Activated naive CD8-positive, alpha-beta T cell treated with anti-CD3 and anti-CD28 coated beads, Interleukin-2, amount 10 ng/mL, durations not matched to agents 7 days and 5 days (primary cell): ENCODE data around the gene ZNRF3. TPM values are rescaled to one million over a fixed set of nuclear protein-coding genes. Genes with fewer than 3 reads are reported as not detected.
"Not testable (repeated sequence)": the region's sequence is repeated elsewhere in the genome, so short reads cannot be mapped to it uniquely, and the experiment has no call there.

ENCODE experiments used
- ATAC-seq: fragments of 150-1000 bp; cut with Tn5 transposase; one replicate; pipeline ENCODE4 v1.10.0; 2021; ENCODE audit warnings: low read depth, moderate library complexity
- POLR2A ChIA-PET: fragments of 350-600 bp; sonication (Branson Sonifier 250); formaldehyde crosslinking; loops from one replicate; lab custom pipeline; 2021; ENCODE audit warnings: antibody characterized with exemption; lab: Charles Lee
- DNase-seq: peaks from one replicate; pipeline ENCODE4 v3.0.0; 2021
- H3K27ac Mint-ChIP-seq: one replicate; pipeline ENCODE4 v1.8.0; 2022; ENCODE audit warnings: mild to moderate bottlenecking, mixed read lengths
- H3K27me3 Mint-ChIP-seq: one replicate; pipeline ENCODE4 v1.8.0; 2022; ENCODE audit warnings: mild to moderate bottlenecking, moderate library complexity, mixed read lengths
- H3K36me3 Mint-ChIP-seq: one replicate; pipeline ENCODE4 v1.8.0; 2021; ENCODE audit warnings: mild to moderate bottlenecking, mixed read lengths
- H3K4me1 Mint-ChIP-seq: one replicate; pipeline ENCODE4 v1.8.0; 2021; ENCODE audit warnings: mixed read lengths
- H3K4me3 Mint-ChIP-seq: one replicate; pipeline ENCODE4 v1.8.0; 2022; ENCODE audit warnings: mild to moderate bottlenecking, moderate library complexity, mixed read lengths
- H3K9me3 Mint-ChIP-seq: one replicate; pipeline ENCODE4 v1.8.0; 2021; ENCODE audit warnings: mixed read lengths
- total RNA-seq, 2 experiments: library from RNA; stranded (reverse); gene quantifications; one replicate each; pipeline ENCODE4 v1.2.3, GENCODE V29; 2021

Gene ZNRF3
- total RNA-seq, 2 experiments from 2014 or later, result 1.0 to 1.1 TPM

DNA sequence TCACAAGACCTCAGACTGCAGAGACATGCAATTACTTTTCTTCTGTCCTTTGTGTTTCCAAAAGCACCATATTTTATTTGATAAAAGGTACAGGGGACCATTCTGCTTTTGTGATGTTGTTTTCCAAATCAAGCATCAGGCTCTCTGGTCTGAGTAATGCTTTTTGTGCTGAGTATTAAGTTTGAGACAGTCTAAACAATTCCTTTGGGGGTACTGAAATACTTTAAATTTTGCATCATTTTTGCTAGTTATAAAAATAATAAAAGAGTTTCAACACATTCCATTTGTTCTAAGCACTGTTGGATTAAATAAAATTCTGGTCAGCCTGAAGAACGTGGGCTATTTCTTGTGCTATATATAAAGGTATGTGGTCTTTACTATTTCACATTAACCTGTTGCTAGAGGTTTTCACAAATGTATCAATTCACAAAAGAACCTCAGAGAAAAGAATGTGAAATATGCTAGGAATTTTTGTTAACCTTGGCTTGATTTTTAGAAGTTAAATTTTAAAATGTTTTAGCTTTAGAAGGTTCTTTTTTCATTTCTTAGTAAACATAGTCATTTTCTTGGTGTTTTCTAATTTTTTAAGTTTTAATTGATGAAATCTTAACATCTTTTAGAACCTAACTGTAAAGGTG is 116.7 kb downstream of the ZNRF3 start:
- DNase-seq, result no peak
- H3K36me3 Mint-ChIP-seq, result no peaks in the 10 kb centered on the region
- no peak overlapping the region for H3K4me3 Mint-ChIP-seq
- POLR2A ChIA-PET, result interaction anchor here (0.7 to 0.8 kb wide), 2 partner anchors 16 to 73 kb away, joined by 3 to 5 read pairs; no protein-coding TSS in a partner anchor
- peaks cover 25% of the 10 kb centered on the region for H3K27me3 Mint-ChIP-seq
- H3K9me3 Mint-ChIP-seq, result no peaks in the 10 kb centered on the region
- no peak for ATAC-seq
- peaks cover 3% of the 10 kb centered on the region for H3K4me1 Mint-ChIP-seq
- H3K27ac Mint-ChIP-seq, result no peak overlapping the region

DNA sequence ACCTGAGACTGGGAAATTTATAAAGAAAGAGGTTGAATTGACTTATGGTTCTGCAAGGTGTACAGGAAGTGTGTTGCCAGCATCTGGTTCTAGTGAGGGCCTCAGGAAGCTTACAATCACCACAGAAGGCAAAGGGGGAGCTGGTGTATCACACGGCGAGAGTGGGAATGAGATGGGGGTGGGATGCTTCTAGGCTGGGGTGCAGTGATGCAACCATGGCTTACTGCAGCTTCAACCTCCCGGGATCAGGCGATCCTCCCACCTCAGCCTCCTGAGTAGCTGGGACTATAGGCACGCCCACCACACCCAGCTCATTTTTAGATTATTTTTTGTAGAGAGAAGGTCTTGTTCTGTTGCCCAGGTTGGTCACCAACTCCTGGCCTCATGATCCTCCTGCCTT is 117.3 kb downstream of the ZNRF3 start:
- Mint-ChIP-seq H3K9me3 (no peaks in the 10 kb centered on the region), H3K4me3 (no peak overlapping the region), H3K27ac (no peak overlapping the region), H3K36me3 (no peaks in the 10 kb centered on the region), H3K27me3 (peaks cover 31% of the 10 kb centered on the region), H3K4me1 (peaks cover 3% of the 10 kb centered on the region)
- ATAC-seq, result no peak
- POLR2A ChIA-PET, result no interaction called here
- DNase-seq, result no peak

DNA sequence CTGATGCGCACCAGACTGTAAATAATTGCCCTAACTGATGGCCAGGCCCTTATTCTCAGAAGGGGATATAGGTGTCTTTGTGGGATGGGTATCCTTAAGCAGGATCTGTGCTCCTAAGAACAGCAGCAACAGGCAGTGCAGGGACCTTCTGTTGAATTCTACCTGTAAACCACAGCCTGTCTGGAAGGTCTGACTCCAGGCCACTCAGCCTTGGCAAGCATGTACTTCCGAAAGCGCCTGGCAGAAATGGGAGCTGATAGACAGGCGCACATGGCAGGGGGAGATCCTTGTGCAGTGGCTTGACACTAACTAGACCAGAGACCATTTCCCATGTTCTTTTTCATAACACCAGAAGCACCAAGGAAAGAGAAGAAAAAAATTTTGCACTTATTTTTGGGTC is 119.2 kb downstream of the ZNRF3 start:
- peaks cover 3% of the 10 kb centered on the region for H3K4me1 Mint-ChIP-seq
- DNase-seq, result no peak
- no peak for ATAC-seq
- H3K27me3 Mint-ChIP-seq, result peaks cover 44% of the 10 kb centered on the region
- H3K9me3 Mint-ChIP-seq, result no peaks in the 10 kb centered on the region
- no peak overlapping the region for H3K4me3 Mint-ChIP-seq
- POLR2A ChIA-PET, result no interaction called here
- no peak overlapping the region for H3K27ac Mint-ChIP-seq
- no peaks in the 10 kb centered on the region for H3K36me3 Mint-ChIP-seq

GRCh38 chr22:29003552-29003951 is 120.2 kb downstream of the ZNRF3 start:
- no peaks in the 10 kb centered on the region for H3K36me3 Mint-ChIP-seq
- no peak overlapping the region for H3K4me3 Mint-ChIP-seq
- H3K9me3 Mint-ChIP-seq, result no peaks in the 10 kb centered on the region
- peaks cover 41% of the 10 kb centered on the region for H3K27me3 Mint-ChIP-seq
- H3K27ac Mint-ChIP-seq, result no peak overlapping the region
- DNase-seq (no peak), ATAC-seq (no peak)
- peaks cover 3% of the 10 kb centered on the region for H3K4me1 Mint-ChIP-seq
- POLR2A ChIA-PET, result no interaction called here

DNA sequence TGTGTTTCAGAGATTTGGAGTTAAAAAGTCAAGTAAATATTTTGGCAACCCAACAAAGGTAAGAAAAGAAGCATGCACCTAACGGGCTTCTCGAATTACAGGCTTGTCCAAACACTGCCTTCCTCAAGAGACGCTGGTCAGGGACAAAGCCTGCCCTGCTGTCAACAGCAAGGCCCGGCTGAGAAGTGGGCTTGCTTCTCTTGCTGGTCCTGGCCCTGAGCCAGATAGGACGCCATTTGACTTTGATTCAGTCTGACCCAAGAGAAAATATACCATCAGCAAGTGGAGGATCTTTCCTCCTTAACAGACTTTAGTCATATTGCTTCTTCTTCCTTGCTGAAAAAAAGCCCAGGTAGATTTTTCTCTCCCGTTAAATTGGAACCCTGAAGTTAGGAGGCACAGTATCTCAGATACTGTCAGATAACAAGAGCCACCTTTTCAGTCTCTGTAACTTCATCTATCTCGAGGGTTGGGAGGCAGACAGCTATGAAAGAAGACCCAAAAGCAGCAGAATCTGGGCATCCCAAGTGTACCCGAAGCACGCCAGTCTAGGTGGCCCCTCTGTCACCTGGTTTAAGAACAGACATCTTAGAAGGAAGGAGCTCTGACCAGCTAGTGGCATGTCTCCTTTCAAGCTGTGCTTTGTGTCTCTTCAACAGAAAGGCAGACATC is 120.7 kb downstream of the ZNRF3 start:
- Mint-ChIP-seq H3K27me3 (peaks cover 39% of the 10 kb centered on the region), H3K4me3 (no peak overlapping the region), H3K4me1 (peaks cover 3% of the 10 kb centered on the region), H3K9me3 (no peaks in the 10 kb centered on the region), H3K36me3 (no peaks in the 10 kb centered on the region), H3K27ac (no peak overlapping the region)
- ATAC-seq (no peak), DNase-seq (no peak)
- POLR2A ChIA-PET, result no interaction called here

- no peaks in the 10 kb centered on the region for H3K9me3 Mint-ChIP-seq
- ATAC-seq (no peak), DNase-seq (no peak)
- no peaks in the 10 kb centered on the region for H3K36me3 Mint-ChIP-seq
- H3K4me3 Mint-ChIP-seq, result no peak overlapping the region
- POLR2A ChIA-PET, result no interaction called here
- peaks cover 3% of the 10 kb centered on the region for H3K4me1 Mint-ChIP-seq
- H3K27me3 Mint-ChIP-seq, result peaks cover 41% of the 10 kb centered on the region
- H3K27ac Mint-ChIP-seq, result no peak overlapping the region
These were observed 121.4 kb downstream of the ZNRF3 start for GRCh38 chr22:29004647-29005371.

DNA sequence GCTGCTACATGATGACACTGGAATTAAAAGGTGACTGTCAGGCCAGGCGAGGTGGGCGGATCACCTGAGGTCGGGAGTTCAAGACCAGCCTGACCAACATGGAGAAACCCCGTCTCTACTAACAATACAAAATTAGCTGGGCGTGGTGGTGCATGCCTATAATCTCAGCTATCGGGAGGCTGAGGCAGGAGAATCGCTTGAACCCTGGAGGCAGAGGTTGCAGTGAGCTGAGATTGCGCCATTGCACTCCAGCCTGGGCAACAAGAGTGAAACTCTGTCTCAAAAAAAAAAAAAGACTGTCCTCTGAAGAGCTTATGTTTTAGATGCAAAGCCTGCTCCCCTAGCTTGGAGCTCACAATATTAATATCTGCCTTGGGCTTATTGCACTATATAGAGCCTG is 122.4 kb downstream of the ZNRF3 start:
- POLR2A ChIA-PET, ATAC-seq, H3K9me3 Mint-ChIP-seq, DNase-seq, H3K27ac Mint-ChIP-seq, H3K4me1 Mint-ChIP-seq, H3K36me3 Mint-ChIP-seq, H3K4me3 Mint-ChIP-seq: not testable (repeated sequence)
- peaks cover 40% of the 10 kb centered on the region for H3K27me3 Mint-ChIP-seq

DNA sequence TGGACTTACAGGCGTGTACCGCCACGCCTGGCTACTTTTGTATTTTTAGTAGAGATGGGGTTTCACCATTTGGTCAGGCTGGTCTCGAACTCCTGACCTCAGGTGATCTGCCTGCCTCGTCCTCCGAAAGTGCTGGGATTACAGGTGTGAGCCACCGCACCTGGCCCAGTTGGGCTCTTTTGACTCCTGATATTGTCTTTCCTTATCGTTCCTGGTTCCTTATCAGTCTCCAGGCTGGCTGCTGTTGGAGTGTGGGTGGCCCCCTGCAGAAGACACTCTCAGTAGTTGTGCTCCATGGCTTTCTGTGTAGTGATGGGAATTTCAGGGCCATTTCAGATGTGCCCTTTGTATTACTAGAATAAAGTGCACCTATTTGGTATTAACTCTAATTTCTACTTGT is 123.0 kb downstream of the ZNRF3 start:
- H3K36me3 Mint-ChIP-seq, result no peaks in the 10 kb centered on the region

GRCh38 chr22:29009148-29009547 is 125.8 kb downstream of the ZNRF3 start:
- POLR2A ChIA-PET, result no interaction called here
- Mint-ChIP-seq H3K27ac (no peak overlapping the region), H3K36me3 (no peaks in the 10 kb centered on the region), H3K9me3 (no peaks in the 10 kb centered on the region), H3K4me1 (peaks cover 3% of the 10 kb centered on the region), H3K27me3 (peaks cover 37% of the 10 kb centered on the region), H3K4me3 (no peak overlapping the region)
- ATAC-seq, result no peak
- no peak for DNase-seq

More for the DNA sequence above, 123.0 kb downstream of the ZNRF3 start:
- POLR2A ChIA-PET, result no interaction called here
- DNase-seq (no peak), ATAC-seq (no peak)
- Mint-ChIP-seq H3K27ac (no peak overlapping the region), H3K4me1 (peaks cover 3% of the 10 kb centered on the region), H3K27me3 (peaks cover 45% of the 10 kb centered on the region), H3K4me3 (no peak overlapping the region), H3K9me3 (no peaks in the 10 kb centered on the region)

DNA sequence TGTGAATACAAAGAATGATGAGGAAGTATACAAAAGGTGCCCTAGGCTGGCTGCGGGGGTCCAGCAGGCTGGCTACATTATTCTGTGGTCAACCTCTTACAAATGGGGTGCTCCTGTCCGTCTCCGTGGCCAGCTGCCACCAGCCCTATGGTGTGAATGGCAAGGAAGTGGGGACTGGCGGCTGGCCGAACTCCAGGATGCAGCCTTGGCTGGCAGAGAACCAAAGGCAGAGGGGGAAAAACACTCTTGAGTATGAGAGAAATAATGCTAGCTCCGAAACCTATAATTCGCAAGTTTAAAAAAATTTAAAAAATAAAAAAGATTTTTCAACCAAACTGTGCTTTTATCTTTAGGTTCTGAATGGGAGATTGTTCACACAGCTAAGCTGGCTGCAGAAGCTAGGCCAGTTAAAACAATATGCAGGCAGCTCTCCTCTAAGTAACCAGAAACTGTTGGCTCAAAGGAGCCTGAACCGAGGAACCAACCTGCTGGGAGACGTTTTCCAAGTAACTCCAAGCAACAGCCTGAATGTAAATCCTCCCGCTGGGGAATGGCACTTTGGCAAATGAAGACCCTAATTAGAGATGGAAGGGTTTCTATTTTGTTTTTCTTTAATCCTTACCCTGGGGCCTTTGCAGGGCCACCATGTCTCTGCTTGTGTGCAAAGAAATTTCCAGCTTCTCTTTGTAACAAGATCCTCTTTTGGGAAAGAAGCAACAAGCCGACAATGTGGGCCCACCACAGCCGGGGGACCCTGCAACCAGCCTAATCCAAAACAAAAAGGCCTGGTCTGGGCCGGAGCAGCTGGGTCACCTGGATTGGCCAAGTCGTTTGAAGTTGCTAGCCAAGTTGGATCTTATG is 128.1 kb downstream of the ZNRF3 start:
- no peaks in the 10 kb centered on the region for H3K9me3 Mint-ChIP-seq
- POLR2A ChIA-PET, result no interaction called here
- H3K4me3 Mint-ChIP-seq, result no peak overlapping the region
- H3K36me3 Mint-ChIP-seq, result no peaks in the 10 kb centered on the region
- H3K27me3 Mint-ChIP-seq, result peaks cover 20% of the 10 kb centered on the region
- H3K27ac Mint-ChIP-seq, result no peak overlapping the region
- DNase-seq (no peak), ATAC-seq (no peak)
- peaks cover 7% of the 10 kb centered on the region for H3K4me1 Mint-ChIP-seq

DNA sequence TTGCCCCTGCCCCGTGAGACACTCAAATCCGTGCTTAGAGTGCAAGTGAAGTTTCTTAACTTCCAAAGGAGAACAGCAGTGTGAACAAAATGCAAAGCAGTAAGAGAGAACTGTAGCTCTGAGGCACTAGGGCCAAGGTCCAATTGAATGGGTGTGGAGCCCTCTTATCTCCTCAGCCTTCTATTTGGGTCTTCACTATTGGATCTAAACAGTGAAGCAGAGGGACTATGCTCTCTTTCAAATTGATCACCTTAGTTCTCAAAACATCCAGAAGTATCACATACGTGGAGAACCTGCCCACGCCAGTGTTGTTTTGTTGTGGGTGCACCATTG is 128.7 kb downstream of the ZNRF3 start:
- Mint-ChIP-seq H3K4me1 (peaks cover 10% of the 10 kb centered on the region), H3K27ac (no peak overlapping the region), H3K36me3 (no peaks in the 10 kb centered on the region), H3K4me3 (no peak overlapping the region), H3K27me3 (peaks cover 21% of the 10 kb centered on the region), H3K9me3 (no peaks in the 10 kb centered on the region)
- POLR2A ChIA-PET, result no interaction called here
- ATAC-seq (no peak), DNase-seq (no peak)

- H3K4me1 Mint-ChIP-seq, result peaks cover 10% of the 10 kb centered on the region
- H3K4me3 Mint-ChIP-seq, result no peak overlapping the region
- H3K9me3 Mint-ChIP-seq, result peaks cover 2% of the 10 kb centered on the region
- no peaks in the 10 kb centered on the region for H3K36me3 Mint-ChIP-seq
- ATAC-seq, result no peak
- POLR2A ChIA-PET, result no interaction called here
- no peak overlapping the region for H3K27ac Mint-ChIP-seq
- peaks cover 28% of the 10 kb centered on the region for H3K27me3 Mint-ChIP-seq
- DNase-seq, result no peak
These were observed 129.6 kb downstream of the ZNRF3 start for GRCh38 chr22:29012952-29013351.

GRCh38 chr22:29014293-29014692 is 130.9 kb downstream of the ZNRF3 start:
- Mint-ChIP-seq H3K4me3 (no peak overlapping the region), H3K9me3 (peaks cover 6% of the 10 kb centered on the region), H3K4me1 (peaks cover 10% of the 10 kb centered on the region), H3K27ac (no peak overlapping the region), H3K27me3 (peaks cover 34% of the 10 kb centered on the region), H3K36me3 (no peaks in the 10 kb centered on the region)
- ATAC-seq (no peak), DNase-seq (no peak)
- POLR2A ChIA-PET, result no interaction called here
